CD14-positive monocyte (primary cell): ENCODE results near the gene IL1F10. TPM values are rescaled to one million over a fixed set of nuclear protein-coding genes. Genes with fewer than 3 reads are reported as not detected.

ENCODE experiments used
- DNase-seq, 3 donors: peaks; one replicate each; pipeline ENCODE4 v3.0.0-alpha.2; 2011 to 2022
- H2AFZ ChIP-seq: 2 replicates; pipeline ENCODE4 v1.6.0; 2012; ENCODE audit warnings: mild to moderate bottlenecking, low read depth, low read length, inconsistent platforms; ENCODE audit not compliant: insufficient read depth, poor library complexity, severe bottlenecking
- H3K27ac ChIP-seq, 2 donors: 1 replicate in 1 of 2; 2 replicates in 1 of 2; pipeline ENCODE4 v1.5.1; 2012 to 2013; ENCODE audit warnings: low read length in 2 of 2, control low read depth in 1 of 2, inconsistent platforms in 1 of 2, low read depth in 1 of 2, mild to moderate bottlenecking in 1 of 2
- H3K27me3 ChIP-seq, 2 donors: one replicate each; pipeline versions ENCODE4 v1.6.0 to v1.6.1; 2011 to 2013; ENCODE audit warnings: low read length in 2 of 2; ENCODE audit not compliant: control insufficient read depth in 2 of 2, insufficient read depth in 2 of 2
- H3K36me3 ChIP-seq, 2 donors: replicated peaks in 1 of 2; 1 replicate in 1 of 2; 2 replicates in 1 of 2; pipeline versions ENCODE4 v1.5.1 to v1.6.1; 2012 to 2013; ENCODE audit warnings: low read length in 2 of 2, control low read depth in 1 of 2, inconsistent platforms in 1 of 2, mild to moderate bottlenecking in 1 of 2; ENCODE audit not compliant: insufficient read depth in 2 of 2, control insufficient read depth in 1 of 2
- H3K4me1 ChIP-seq, 2 donors: 1 replicate in 1 of 2; 2 replicates in 1 of 2; pipeline versions ENCODE4 v1.5.1 to v1.6.1; 2012 to 2013; ENCODE audit warnings: low read length in 2 of 2, control low read depth in 1 of 2, inconsistent platforms in 1 of 2, mild to moderate bottlenecking in 1 of 2, moderate library complexity in 1 of 2; ENCODE audit not compliant: insufficient read depth in 2 of 2, control insufficient read depth in 1 of 2
- H3K4me2 ChIP-seq: replicated peaks from 2 replicates; pipeline ENCODE3; 2012; ENCODE audit warnings: low read length, moderate library complexity, mild to moderate bottlenecking; ENCODE audit not compliant: poor library complexity, severe bottlenecking; ENCODE audit errors: extremely low read depth
- H3K4me3 ChIP-seq, 3 experiments: fragments of 200-600 bp in 1 of 3; sonication (generic) in 1 of 3; replicated peaks in 1 of 3; 1 replicate in 2 of 3; 2 replicates in 1 of 3; pipeline ENCODE4 v1.5.1; 2011 to 2013; ENCODE audit warnings: low read length in 3 of 3, mild to moderate bottlenecking in 3 of 3, control low read depth in 2 of 3, low read depth in 2 of 3, inconsistent platforms in 1 of 3, moderate library complexity in 1 of 3
- H3K79me2 ChIP-seq: 2 replicates; pipeline ENCODE4 v1.6.0; 2012; ENCODE audit warnings: mild to moderate bottlenecking, control low read depth, inconsistent platforms, low read length, moderate library complexity; ENCODE audit not compliant: insufficient read depth
- H3K9ac ChIP-seq: 2 replicates; pipeline ENCODE4 v1.6.0; 2017; ENCODE audit warnings: low read length, mild to moderate bottlenecking; ENCODE audit not compliant: insufficient read depth, poor library complexity, severe bottlenecking
- H3K9me3 ChIP-seq, 2 donors: replicated peaks in 1 of 2; 1 replicate in 1 of 2; 2 replicates in 1 of 2; pipeline versions ENCODE4 v1.5.1 to v1.6.1; 2012 to 2013; ENCODE audit warnings: low read length in 2 of 2, control low read depth in 1 of 2; ENCODE audit not compliant: control insufficient read depth in 1 of 2, insufficient read depth in 1 of 2
- H4K20me1 ChIP-seq: 2 replicates; pipeline ENCODE4 v1.6.0; 2012; ENCODE audit warnings: mild to moderate bottlenecking, low read length, control low read depth, moderate library complexity; ENCODE audit not compliant: insufficient read depth
- H3K27ac Mint-ChIP-seq, 7 donors: one replicate each; pipeline ENCODE4 v1.8.0; 2020; ENCODE audit warnings: mild to moderate bottlenecking in 7 of 7, mixed read lengths in 7 of 7, moderate library complexity in 6 of 7, inconsistent platforms in 2 of 7
- H3K27me3 Mint-ChIP-seq, 3 donors: one replicate each; pipeline ENCODE4 v1.8.0; 2021 to 2022; ENCODE audit warnings: low read depth in 3 of 3, mild to moderate bottlenecking in 3 of 3, mixed read lengths in 3 of 3, moderate library complexity in 3 of 3, inconsistent platforms in 1 of 3
- H3K36me3 Mint-ChIP-seq, 2 donors: one replicate each; pipeline ENCODE4 v1.8.0; 2020; ENCODE audit warnings: mixed read lengths in 2 of 2, inconsistent platforms in 1 of 2, mild to moderate bottlenecking in 1 of 2
- H3K4me1 Mint-ChIP-seq: one replicate; pipeline ENCODE4 v1.8.0; 2020; ENCODE audit warnings: mild to moderate bottlenecking, mixed read lengths
- H3K4me3 Mint-ChIP-seq, 2 donors: one replicate each; pipeline ENCODE4 v1.8.0; 2020; ENCODE audit warnings: mild to moderate bottlenecking in 2 of 2, mixed read lengths in 2 of 2, moderate library complexity in 1 of 2
- H3K9me3 Mint-ChIP-seq, 7 donors: one replicate each; pipeline ENCODE4 v1.8.0; 2020 to 2022; ENCODE audit warnings: mixed read lengths in 7 of 7, mild to moderate bottlenecking in 6 of 7, moderate library complexity in 6 of 7, inconsistent platforms in 2 of 7
- CTCF ChIP-seq: fragments of 200-600 bp; IDR thresholded peaks from one replicate; pipeline ENCODE4 v1.8.0; 2022; ENCODE audit warnings: antibody characterized with exemption, mild to moderate bottlenecking
- WGBS: methylation state at CpG from one replicate; pipeline ENCODE4 v1.1.5; 2013; ENCODE audit warnings: missing lambda C conversion rate; ENCODE audit not compliant: insufficient coverage; 5-methylcytosine and 5-hydroxymethylcytosine counted together
- intact Hi-C, 2 donors: fragments of 100-400 bp; cut with micrococcal nuclease; formaldehyde crosslinking; loops; one replicate each; pipeline versions ENCODE4 v1.15.0 to v1.15.1; 2023
- polyA plus RNA-seq, 3 donors: library from polyadenylated mRNA; depleted of rRNA in 1 of 3; unstranded in 2 of 3; stranded (reverse) in 1 of 3; fragments of 300-500 nt in 2 of 3; fragments of >200 nt in 1 of 3; fragmentation: Illumina TruSeq in 2 of 3; gene quantifications; 1 replicate in 2 of 3; 2 replicates in 1 of 3; pipeline ENCODE4 v1.2.3, GENCODE V29; 2012 to 2021

Gene IL1F10
- polyA plus RNA-seq, 3 donors: not detected

DNA sequence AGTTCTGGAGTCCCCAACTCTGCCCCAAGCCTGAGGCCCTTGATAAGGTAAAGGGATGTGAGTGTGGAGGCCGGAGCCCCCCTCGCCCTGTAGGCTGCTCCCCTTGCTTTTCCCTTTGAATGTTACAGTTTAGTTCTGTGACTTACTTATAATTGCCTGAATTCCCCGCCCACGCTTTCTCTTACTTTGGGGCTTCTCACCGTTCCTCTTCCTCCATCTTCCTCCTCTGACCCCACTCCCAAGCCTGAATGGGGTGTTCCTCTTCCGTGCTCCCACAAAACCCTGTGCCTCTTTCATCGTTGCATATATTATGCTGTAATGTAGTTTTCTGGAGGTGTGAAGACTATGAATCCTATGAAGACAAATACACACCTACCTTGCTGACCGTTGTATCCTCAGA, 44.7 kb downstream of the IL1F10 start:
- Histone ChIP-seq H3K27ac (peak overlapping the region; percentile 38 to 65), H3K79me2 (no peaks in the 10 kb centered on the region), H3K4me2 (peak overlapping the region; percentile 39), H3K27me3 (no peaks in the 10 kb centered on the region), H3K36me3 (no peaks in the 10 kb centered on the region), H3K4me1 (peaks cover 60 to 64% of the 10 kb centered on the region in 2 donors), H4K20me1 (no peaks in the 10 kb centered on the region), H2AFZ (peak overlapping the region; percentile 7), H3K4me3 (peak overlapping the region in 1 of 3 experiments; percentile 21), H3K9ac (no peak overlapping the region), H3K9me3 (no peaks in the 10 kb centered on the region)
- TF ChIP-seq CTCF: no peak
- peak in 1 of 3 donors; percentile 43 for DNase-seq
- H3K36me3 Mint-ChIP-seq: no peaks in the 10 kb centered on the region
- WGBS: no CpG with 5 or more reads among the region's 8 CpGs
- intact Hi-C loops: loop anchor here in 1 of 2 donors (2.0 kb wide), 1 partner anchor 16 kb away; no protein-coding TSS in a partner anchor
- no peaks in the 10 kb centered on the region for H3K27me3 Mint-ChIP-seq
- peak overlapping the region in 1 of 2 donors; percentile 53 for H3K4me3 Mint-ChIP-seq
- H3K4me1 Mint-ChIP-seq: no peaks in the 10 kb centered on the region
- H3K9me3 Mint-ChIP-seq: no peaks in the 10 kb centered on the region
- H3K27ac Mint-ChIP-seq: peak overlapping the region in 1 of 7 donors; percentile 88

GRCh38 chr2:113112871-113113270, 45.1 kb downstream of the IL1F10 start:
- H3K36me3 ChIP-seq: no peaks in the 10 kb centered on the region
- H3K4me1 ChIP-seq: peaks cover 60 to 64% of the 10 kb centered on the region in 2 donors
- intact Hi-C loops: loop anchor here in 1 of 2 donors (2.0 kb wide), 1 partner anchor 16 kb away; no protein-coding TSS in a partner anchor
- H3K79me2 ChIP-seq: no peaks in the 10 kb centered on the region
- no peaks in the 10 kb centered on the region for H3K36me3 Mint-ChIP-seq
- peak overlapping the region in 1 of 2 donors; percentile 65 for H3K27ac ChIP-seq
- no peaks in the 10 kb centered on the region for H3K27me3 ChIP-seq
- peak overlapping the region; percentile 7 for H2AFZ ChIP-seq
- no peak for TF ChIP-seq CTCF
- H3K4me2 ChIP-seq: peak overlapping the region; percentile 39
- H3K4me3 ChIP-seq: peak overlapping the region in 1 of 3 experiments; percentile 21
- no CpG with 5 or more reads among the region's 6 CpGs for WGBS
- no peaks in the 10 kb centered on the region for H4K20me1 ChIP-seq
- no peak overlapping the region for H3K9ac ChIP-seq
- no peaks in the 10 kb centered on the region for H3K4me1 Mint-ChIP-seq
- no peak overlapping the region for H3K27ac Mint-ChIP-seq
- no peaks in the 10 kb centered on the region for H3K9me3 Mint-ChIP-seq
- no peak overlapping the region for H3K4me3 Mint-ChIP-seq
- no peaks in the 10 kb centered on the region for H3K9me3 ChIP-seq
- H3K27me3 Mint-ChIP-seq: no peaks in the 10 kb centered on the region
- peak in 1 of 3 donors; percentile 65 for DNase-seq
